Right cardiac atrium (tissue), 5 donors: ENCODE results near the gene PER1. TPM values are rescaled to one million over a fixed set of nuclear protein-coding genes. Genes with fewer than 3 reads are reported as not detected.
"Not testable (repeated sequence)": the region's sequence is repeated elsewhere in the genome, so short reads cannot be mapped to it uniquely, and the experiment has no call there.

ENCODE experiments used
- ATAC-seq, 2 donors: fragments of 200-7000 bp; cut with Tn5 transposase; one replicate each; pipeline versions ENCODE4 v1.8.0 to v1.9.1; 2020; ENCODE audit warnings: moderate library complexity in 2 of 2, mild to moderate bottlenecking in 1 of 2
- DNase-seq, 3 donors: peaks; one replicate each; pipeline ENCODE4 v3.0.0-alpha.2; 2020
- H3K27ac ChIP-seq: one replicate; pipeline ENCODE4 v1.5.1; 2013; ENCODE audit warnings: mild to moderate bottlenecking, low read length, control low read depth, moderate library complexity
- H3K27me3 ChIP-seq: one replicate; pipeline ENCODE4 v1.6.1; 2013; ENCODE audit not compliant: control insufficient read depth, insufficient read depth
- H3K4me1 ChIP-seq: one replicate; pipeline ENCODE4 v1.6.1; 2013; ENCODE audit warnings: low read length; ENCODE audit not compliant: control insufficient read depth, insufficient read depth
- H3K4me3 ChIP-seq: one replicate; pipeline ENCODE4 v1.5.1; 2013; ENCODE audit warnings: low read length, control low read depth
- H3K9me3 ChIP-seq: one replicate; pipeline ENCODE4 v1.6.1; 2013; ENCODE audit warnings: low read length; ENCODE audit not compliant: control insufficient read depth
- WGBS: extraction: QIAGEN DNeasy Blood & Tissue Kit; methylation state at CpG from one replicate; pipeline ENCODE4 v1.1.7; 2013; 5-methylcytosine and 5-hydroxymethylcytosine counted together
- intact Hi-C, 4 donors: fragments of 100-400 bp; cut with DNase I; formaldehyde crosslinking; loops; one replicate each; pipeline versions ENCODE4 v1.11.0 to v1.14.0; 2022 to 2023
- polyA plus RNA-seq: library from polyadenylated mRNA; stranded (reverse); fragments of 200-250 nt; gene quantifications from one replicate; pipeline ENCODE4 v1.2.3, GENCODE V29; 2013
- total RNA-seq, 4 donors: library from RNA; stranded (reverse); fragmentation: NEBNext Ultra II Directional; extraction: Animal tissue kit (Norgen Biotek cat#: 25700); gene quantifications; one replicate each; pipeline ENCODE4 v1.2.1, GENCODE V29; 2021
- donor health status: healthy with polysubstance abuse.
- donor health status: DM: no; HTN: yes; CAD: no.
- donor health status: DM: no; HTN: no; CAD: no.
- donor health status: DM: no; HTN: yes; CAD: no; lungs with severe emphysema.
- donor health status: DM: yes; HTN: yes; CAD: no.

PER1 gene
- total and polyA plus RNA-seq, 5 donors: 96.2 to 150 (median 112) TPM

DNA sequence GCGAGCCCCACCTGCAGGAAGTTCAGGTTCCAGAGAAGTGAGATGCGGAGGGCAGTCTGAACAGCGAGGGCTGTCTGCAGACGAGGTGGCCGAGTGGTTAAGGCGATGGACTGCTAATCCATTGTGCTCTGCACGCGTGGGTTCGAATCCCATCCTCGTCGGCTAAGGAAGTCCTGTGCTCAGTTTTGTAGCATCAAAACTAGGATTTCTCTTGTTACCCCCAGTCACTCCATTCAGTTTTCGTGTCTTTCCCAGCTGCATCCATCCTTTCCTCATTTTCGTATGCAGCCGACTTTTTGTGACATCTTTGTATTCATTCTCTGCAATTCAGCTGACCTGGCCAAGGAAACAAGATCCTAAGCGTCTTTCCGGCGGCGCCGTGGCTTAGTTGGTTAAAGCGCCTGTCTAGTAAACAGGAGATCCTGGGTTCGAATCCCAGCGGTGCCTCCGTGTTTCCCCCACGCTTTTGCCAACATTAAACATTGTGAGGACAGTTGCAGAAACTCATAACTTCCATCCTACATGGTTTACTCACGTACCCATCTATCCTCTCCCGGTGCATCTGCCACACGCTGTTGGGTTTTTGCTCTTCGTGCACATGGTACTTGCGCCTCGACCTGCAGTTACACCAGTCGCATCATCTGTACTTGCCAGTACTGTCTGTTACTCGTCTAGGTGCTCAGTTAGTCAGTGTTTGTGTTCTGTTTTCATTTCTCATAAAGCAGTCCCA is 34.7 kb upstream of the PER1 start:
- WGBS: under 1% methylated on average over 32 of the region's 32 CpGs
- intact Hi-C loops: loop anchor here in 3 of 4 donors (2.0 to 10.0 kb wide), 5 partner anchors 34 to 68 kb away; partner anchors contain the start of genes HES7 (in 2 of the 3) and ALOXE3 (in 1 of the 3)
- Histone ChIP-seq H3K4me3 (peak overlapping the region; percentile 39), H3K4me1 (peaks cover 9% of the 10 kb centered on the region), H3K9me3 (no peaks in the 10 kb centered on the region), H3K27ac (peak overlapping the region; percentile 96), H3K27me3 (no peaks in the 10 kb centered on the region)
- peak; percentile 69 to 75 for ATAC-seq
- peak; percentile 90 to 96 (median 95) for DNase-seq

DNA sequence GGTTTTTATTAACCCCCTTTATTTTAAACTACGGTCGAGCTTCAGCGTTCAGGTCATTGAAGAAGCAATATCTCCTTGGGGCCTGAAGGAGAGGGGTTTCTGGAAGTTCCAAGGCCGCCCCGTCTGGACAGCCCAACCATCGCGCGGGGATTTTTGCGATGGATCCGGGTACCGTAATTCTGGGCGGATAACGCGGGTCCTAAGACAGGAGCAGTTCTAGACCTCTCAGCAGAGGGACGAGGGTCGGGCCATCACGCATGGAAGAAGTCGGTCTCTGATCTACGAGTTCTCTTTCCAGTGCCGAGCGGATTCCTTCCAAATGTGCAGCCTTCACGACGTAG is 34.2 kb upstream of the PER1 start:
- ATAC-seq: no peak
- under 1% methylated on average over 23 of the region's 23 CpGs for WGBS
- H3K27me3 ChIP-seq: no peaks in the 10 kb centered on the region
- DNase-seq: no peak
- peak overlapping the region; percentile 39 for H3K4me3 ChIP-seq
- no peaks in the 10 kb centered on the region for H3K9me3 ChIP-seq
- intact Hi-C loops: loop anchor here in 3 of 4 donors (2.0 to 10.0 kb wide), 5 partner anchors 34 to 68 kb away; partner anchors contain the start of genes HES7 (in 2 of the 3) and ALOXE3 (in 1 of the 3)
- peaks cover 9% of the 10 kb centered on the region for H3K4me1 ChIP-seq
- H3K27ac ChIP-seq: peak overlapping the region; percentile 96

- under 1% methylated on average over 44 of the region's 44 CpGs for whole genome bisulfite sequencing
- peak; percentile 79 to 95 (median 94) for DNase-seq
- Histone ChIP-seq H3K4me1 (peaks cover 9% of the 10 kb centered on the region), H3K4me3 (peak overlapping the region; percentile 39), H3K9me3 (no peaks in the 10 kb centered on the region), H3K27me3 (no peaks in the 10 kb centered on the region), H3K27ac (peak overlapping the region; percentile 10)
- peak; percentile 32 to 42 for ATAC-seq
- intact Hi-C loops: loop anchor here in 3 of 4 donors (2.0 to 10.0 kb wide), 5 partner anchors 35 to 67 kb away; partner anchors contain the start of genes HES7 (in 2 of the 3) and ALOXE3 (in 1 of the 3)
Observed at GRCh38 chr17:8185582-8186445, 33.6 kb upstream of the PER1 start.

DNA sequence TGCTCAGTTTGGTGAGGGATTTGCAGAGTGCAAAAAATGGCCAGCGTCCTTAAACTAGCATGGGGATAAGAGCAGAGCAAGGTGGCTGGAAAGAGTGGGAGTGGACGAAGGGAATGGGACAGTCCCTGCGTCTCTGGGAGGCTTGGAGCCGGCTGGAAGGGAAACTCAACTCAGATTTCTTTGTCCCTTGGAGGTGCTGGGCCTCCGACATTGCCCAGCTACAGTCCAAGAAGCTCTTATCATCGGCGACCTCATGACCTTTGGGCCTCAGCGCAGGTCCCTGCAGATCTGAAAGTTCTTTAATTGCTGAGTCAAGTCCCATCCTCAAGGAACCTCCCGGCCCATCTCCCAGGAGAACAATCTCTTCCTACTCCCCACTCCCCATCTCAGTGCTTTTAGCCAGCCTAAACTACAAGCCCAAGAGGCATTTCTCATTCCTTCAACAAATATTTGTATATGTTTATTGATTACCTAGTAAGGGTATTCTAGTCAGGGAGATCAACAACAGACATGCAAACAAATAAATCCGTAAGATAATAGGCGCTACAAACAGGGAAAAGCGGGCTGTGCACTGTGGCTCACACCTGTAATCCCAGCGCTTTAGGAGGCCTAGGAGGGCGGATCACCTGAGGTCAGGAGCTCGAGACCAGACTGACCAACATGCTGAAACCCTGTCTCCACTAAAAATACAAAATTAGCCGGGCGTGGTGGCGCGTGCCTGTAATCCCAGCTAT is 25.0 kb upstream of the PER1 start:
- intact Hi-C loops: loop anchor here in 1 of 4 donors (10.0 kb wide), 1 partner anchor 52 kb away; the partner anchor contains the start of gene HES7
- Histone ChIP-seq H3K9me3 (no peaks in the 10 kb centered on the region), H3K27ac (peak overlapping the region; percentile 9), H3K4me1 (peaks cover 6% of the 10 kb centered on the region), H3K27me3 (no peaks in the 10 kb centered on the region), H3K4me3 (peak overlapping the region; percentile 74)
- 65% methylated on average over 19 of the region's 19 CpGs for WGBS
- DNase-seq (peak in 1 of 3 donors; percentile 35), ATAC-seq (no peak)

DNA sequence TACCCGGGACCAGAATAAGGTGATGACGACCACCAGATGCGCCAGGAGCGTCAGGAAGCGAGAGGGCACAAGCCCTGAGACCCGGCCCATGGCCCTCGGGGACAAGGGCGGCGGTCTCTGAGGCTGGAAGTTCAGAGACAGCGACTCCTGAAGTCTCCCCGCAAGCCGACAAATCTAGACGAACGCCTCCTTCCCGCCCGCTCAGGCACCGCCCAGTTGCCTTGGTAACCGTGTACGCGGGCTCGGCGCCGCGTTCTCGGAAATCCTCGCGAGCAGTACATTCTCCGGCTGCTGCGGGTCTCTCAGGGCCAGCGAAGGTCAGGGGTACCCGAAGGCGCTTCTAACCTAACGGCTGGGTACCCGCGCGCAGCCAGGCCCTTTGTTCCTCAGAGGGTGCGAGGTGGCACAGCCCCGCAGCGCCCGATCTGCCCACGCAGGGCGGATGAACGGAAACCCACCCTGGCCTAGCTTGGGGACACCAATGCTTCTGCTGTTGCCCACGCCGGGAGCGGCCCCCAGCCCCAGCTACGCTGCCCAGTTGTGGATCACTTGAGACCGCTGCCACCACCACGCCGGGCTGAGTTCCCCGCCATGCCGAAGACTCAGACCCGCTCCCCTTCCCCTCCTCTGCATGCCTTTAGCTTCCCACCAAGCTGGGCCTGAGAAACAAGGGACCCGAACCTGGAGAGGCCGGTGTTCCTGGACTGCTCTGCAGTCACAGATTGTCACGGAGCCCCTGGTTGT is 24.2 kb upstream of the PER1 start, which contains the start of gene TMEM107:
Gene TMEM107 (minus strand): TSS at position 184 of the 744 bp plus-strand sequence. CDS start 94 bp downstream, at position 90.
- 1% methylated on average over 56 of the region's 56 CpGs for WGBS
- intact Hi-C loops: loop anchor here in 1 of 4 donors (10.0 kb wide), 1 partner anchor 52 kb away; the partner anchor contains the start of gene HES7
- H3K9me3 ChIP-seq: no peaks in the 10 kb centered on the region
- peak; percentile 87 to 90 for ATAC-seq
- peak; percentile 90 to 96 (median 95) for DNase-seq
- peak within 1 kb of the TSS; percentile 74 for H3K4me3 ChIP-seq
- H3K27me3 ChIP-seq: no peaks in the 10 kb centered on the region
- H3K4me1 ChIP-seq: peaks cover 6% of the 10 kb centered on the region
- H3K27ac ChIP-seq: peak within 1 kb of the TSS; percentile 70

GRCh38 chr17:8175795-8176196 is 23.6 kb upstream of the PER1 start:
- ATAC-seq (peak; percentile 13 to 27), DNase-seq (no peak)
- Histone ChIP-seq H3K9me3 (no peaks in the 10 kb centered on the region), H3K4me1 (peaks cover 6% of the 10 kb centered on the region), H3K27me3 (no peaks in the 10 kb centered on the region), H3K27ac (peak overlapping the region; percentile 70), H3K4me3 (peak overlapping the region; percentile 74)
- intact Hi-C loops: loop anchor here in 1 of 4 donors (10.0 kb wide), 1 partner anchor 51 kb away; the partner anchor contains the start of gene HES7
- 9% methylated on average over 11 of the region's 11 CpGs for WGBS

- Histone ChIP-seq H3K27me3 (no peaks in the 10 kb centered on the region), H3K4me3 (peak overlapping the region; percentile 63), H3K4me1 (peaks cover 6% of the 10 kb centered on the region), H3K27ac (peak overlapping the region; percentile 95), H3K9me3 (no peaks in the 10 kb centered on the region)
- intact Hi-C loops: loop anchor here in 1 of 4 donors (10.0 kb wide), 1 partner anchor 49 kb away; the partner anchor contains the start of gene HES7
- no peak for ATAC-seq
- DNase-seq: no peak
- WGBS: 3% methylated on average over 14 of the region's 14 CpGs
Observed at GRCh38 chr17:8173871-8174322, 21.7 kb upstream of the PER1 start.

DNA sequence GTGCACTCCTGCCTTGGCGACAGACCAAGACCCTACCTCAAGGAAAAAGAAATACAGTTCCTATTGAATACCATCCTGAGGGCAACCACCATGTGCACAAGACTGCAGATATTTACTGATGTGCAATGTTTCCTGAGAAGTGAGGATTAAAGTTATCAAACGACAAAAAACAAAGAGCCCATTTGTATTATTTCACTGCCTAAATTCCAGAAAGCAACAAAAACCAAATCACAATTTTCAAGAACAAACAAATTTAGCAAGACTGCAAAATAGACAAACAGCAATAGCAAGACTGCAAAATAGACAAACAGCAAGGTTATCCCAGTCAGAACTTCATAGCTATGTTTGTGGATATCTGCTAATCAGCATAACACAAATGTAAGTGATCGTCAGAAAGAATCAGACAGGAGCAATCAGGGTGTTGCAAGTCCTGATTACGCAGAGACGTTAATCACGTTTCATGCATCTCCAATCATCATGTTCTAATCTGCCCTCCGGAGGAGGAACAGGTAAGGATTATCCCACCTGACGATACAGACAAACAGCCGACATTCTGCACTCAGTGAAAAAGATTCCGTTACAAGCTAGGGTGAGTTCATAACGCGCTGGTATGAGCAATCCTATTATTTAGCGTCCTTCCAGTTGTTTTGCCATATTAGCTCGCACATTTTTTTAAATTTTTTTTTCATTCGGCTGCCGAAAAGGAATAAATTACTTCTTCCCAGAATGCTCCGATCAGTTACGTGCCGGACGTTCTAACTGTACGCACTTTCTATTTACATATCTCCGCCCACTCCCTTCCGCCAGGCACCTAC is 21.1 kb upstream of the PER1 start:
- WGBS: under 1% methylated on average over 23 of the region's 23 CpGs
- intact Hi-C loops: loop anchor here in 1 of 4 donors (10.0 kb wide), 1 partner anchor 48 kb away; the partner anchor contains the start of gene HES7

DNA sequence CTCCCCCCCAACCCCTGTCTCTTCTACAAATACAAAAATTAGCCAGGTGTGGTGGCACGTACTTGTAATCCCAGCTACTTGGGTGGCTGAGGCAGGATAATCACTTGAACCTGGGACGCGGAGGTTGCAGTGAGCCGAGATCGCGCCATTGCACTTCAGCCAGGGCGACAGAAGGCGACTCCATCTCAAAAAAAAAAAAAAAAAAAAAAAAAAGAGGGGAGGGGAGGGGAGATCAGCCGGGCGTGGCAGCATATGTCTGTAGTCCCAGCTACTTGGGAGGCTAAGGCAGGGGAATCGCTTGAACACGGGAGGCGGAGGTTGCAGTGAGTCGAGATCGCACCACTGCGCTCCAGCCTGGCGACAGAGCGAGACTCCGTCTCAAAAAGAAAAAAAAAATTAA is 18.0 kb upstream of the PER1 start:
- H3K4me1 ChIP-seq, H3K9me3 ChIP-seq, H3K27ac ChIP-seq, ATAC-seq, H3K27me3 ChIP-seq, H3K4me3 ChIP-seq: not testable (repeated sequence)
- intact Hi-C loops: loop anchor here in 1 of 4 donors (10.0 kb wide), 1 partner anchor 45 kb away; the partner anchor contains the start of gene HES7
- DNase-seq: peak in 1 of 3 donors; percentile 21
- WGBS: 94% methylated on average over 19 of the region's 19 CpGs

More for the DNA sequence above, 21.1 kb upstream of the PER1 start:
- peak overlapping the region; percentile 95 for H3K27ac ChIP-seq
- H3K4me1 ChIP-seq: peaks cover 6% of the 10 kb centered on the region
- no peaks in the 10 kb centered on the region for H3K9me3 ChIP-seq
- no peaks in the 10 kb centered on the region for H3K27me3 ChIP-seq
- H3K4me3 ChIP-seq: peak overlapping the region; percentile 63
- ATAC-seq (peak; percentile 88 to 89), DNase-seq (peak; percentile 68 to 84 (median 71))
